Measurements from ENCODE around the gene IFI35. TPM values are rescaled to one million over a fixed set of nuclear protein-coding genes. Genes with fewer than 3 reads are reported as not detected.

IFI35 gene
- total RNA-seq, 1 experiment from 2014 or later = 42.6 TPM

- POLR2A ChIA-PET = no interaction called here
- Histone ChIP-seq H3K9me3 (ENCODE audit: control insufficient read depth, insufficient read depth, low read depth, low read length) (no peaks in the 10 kb centered on the region), H3K4me3 (ENCODE audit: low read depth in 2 of 2, low read length in 2 of 2) (no peak overlapping the region), H3K36me3 (ENCODE audit: control insufficient read depth, insufficient read depth, low read length) (no peaks in the 10 kb centered on the region), H3K27ac (ENCODE audit: low read length) (no peak overlapping the region), H3K4me1 (ENCODE audit: control insufficient read depth, insufficient read depth, low read length) (no peaks in the 10 kb centered on the region), H3K27me3 (ENCODE audit: control insufficient read depth, insufficient read depth, low read length) (no peaks in the 10 kb centered on the region)
- DNase-seq (ENCODE audit: low read depth, low spot score) = no peak
- no TSS peak for BruUV-seq (replicated peaks)
- TF ChIP-seq CTCF (IDR thresholded peaks at IDR 0.05) = no peak
- TF ChIP-seq REST (IDR thresholded peaks at IDR 0.05; ENCODE audit: insufficient read depth in 1 of 2, low read depth in 2 of 2, low read length in 1 of 2) = no peak
- TF ChIP-seq SIN3A (IDR thresholded peaks at IDR 0.05; ENCODE audit: borderline replicate concordance, insufficient read depth, low read depth, low read length) = no peak
- TF ChIP-seq TCF7L2 (IDR thresholded peaks at IDR 0.05; ENCODE audit: low read depth, low read length) = no peak
- TF ChIP-seq POLR2AphosphoS5 (IDR thresholded peaks at IDR 0.05; ENCODE audit: low read depth, low read length) = no peak
- in situ Hi-C loops (cut with HindIII; ENCODE audit: low pct_unique_long_range_greater_than_20kb, low sequenced_read_pairs) (no loop called here), intact Hi-C loops (cut with micrococcal nuclease; ENCODE audit: unreplicated experiment) (no loop called here)
- ATAC-seq = no peak
- CTCF ChIA-PET = no interaction called here
Observed at GRCh38 chr17:43028221-43028861, 21.8 kb downstream of the IFI35 start.

GRCh38 chr17:43030137-43030767 lies 23.7 kb downstream of the IFI35 start:
- no peak overlapping the region for H3K27ac ChIP-seq (ENCODE audit: low read length)
- no peak for TF ChIP-seq TCF7L2 (IDR thresholded peaks at IDR 0.05; ENCODE audit: low read depth, low read length)
- TF ChIP-seq SIN3A (IDR thresholded peaks at IDR 0.05; ENCODE audit: borderline replicate concordance, insufficient read depth, low read depth, low read length) = no peak
- no peak for TF ChIP-seq POLR2AphosphoS5 (IDR thresholded peaks at IDR 0.05; ENCODE audit: low read depth, low read length)
- TF ChIP-seq REST (IDR thresholded peaks at IDR 0.05; ENCODE audit: insufficient read depth in 1 of 2, low read depth in 2 of 2, low read length in 1 of 2) = no peak
- no peak for TF ChIP-seq CTCF (IDR thresholded peaks at IDR 0.05)
- ATAC-seq = no peak
- intact Hi-C loops (cut with micrococcal nuclease; ENCODE audit: unreplicated experiment) = no loop called here
- H3K36me3 ChIP-seq (ENCODE audit: control insufficient read depth, insufficient read depth, low read length) = no peaks in the 10 kb centered on the region
- no peaks in the 10 kb centered on the region for H3K9me3 ChIP-seq (ENCODE audit: control insufficient read depth, insufficient read depth, low read depth, low read length)
- no peak overlapping the region for H3K4me3 ChIP-seq (ENCODE audit: low read depth in 2 of 2, low read length in 2 of 2)
- in situ Hi-C loops (cut with HindIII; ENCODE audit: low pct_unique_long_range_greater_than_20kb, low sequenced_read_pairs) = no loop called here
- DNase-seq (ENCODE audit: low read depth, low spot score) = no peak
- POLR2A ChIA-PET = no interaction called here
- no peaks in the 10 kb centered on the region for H3K27me3 ChIP-seq (ENCODE audit: control insufficient read depth, insufficient read depth, low read length)
- no peaks in the 10 kb centered on the region for H3K4me1 ChIP-seq (ENCODE audit: control insufficient read depth, insufficient read depth, low read length)
- no TSS peak for BruUV-seq (replicated peaks)
- CTCF ChIA-PET = no interaction called here

Data from Panc1 (cell line).